Measurements from ENCODE around the gene THAP12.

The THAP12 gene

DNA sequence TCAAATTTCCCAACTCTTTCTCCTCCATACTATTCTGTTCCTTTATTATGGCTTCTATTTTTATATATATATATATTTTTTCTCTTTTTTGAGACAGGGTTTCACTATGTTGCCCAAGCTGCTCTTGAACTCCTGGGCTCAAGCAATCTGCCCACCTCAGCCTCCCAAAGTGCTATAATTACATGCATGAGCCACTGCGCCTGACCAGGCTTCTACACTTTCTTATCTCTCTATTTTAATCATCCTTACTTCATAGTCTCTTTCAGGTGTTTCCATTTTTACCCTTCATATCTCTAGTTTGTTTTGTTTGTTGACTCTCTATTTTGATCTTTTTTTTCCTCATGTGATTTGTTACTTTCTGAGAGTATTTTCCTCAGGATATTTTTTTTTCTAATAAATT is 20.0 kb upstream of the THAP12 start:
- no peak overlapping the region for H3K9ac ChIP-seq (ENCODE audit: low read length)
- no peaks in the 10 kb centered on the region for H3K4me1 ChIP-seq (ENCODE audit: insufficient read depth, low read length)
- no peaks in the 10 kb centered on the region for H3K9me3 ChIP-seq (ENCODE audit: low read length)
- no peaks in the 10 kb centered on the region for H3K27me3 ChIP-seq (ENCODE audit: control insufficient read depth in 1 of 2, insufficient read depth in 2 of 2, low read length in 2 of 2)
- H3K36me3 ChIP-seq (ENCODE audit: insufficient read depth, low read length) = no peaks in the 10 kb centered on the region
- H3K27ac ChIP-seq (ENCODE audit: low read depth, low read length) = no peak overlapping the region
- no peak overlapping the region for H3K4me3 ChIP-seq (ENCODE audit: low read depth in 1 of 2, low read length in 2 of 2)

DNA sequence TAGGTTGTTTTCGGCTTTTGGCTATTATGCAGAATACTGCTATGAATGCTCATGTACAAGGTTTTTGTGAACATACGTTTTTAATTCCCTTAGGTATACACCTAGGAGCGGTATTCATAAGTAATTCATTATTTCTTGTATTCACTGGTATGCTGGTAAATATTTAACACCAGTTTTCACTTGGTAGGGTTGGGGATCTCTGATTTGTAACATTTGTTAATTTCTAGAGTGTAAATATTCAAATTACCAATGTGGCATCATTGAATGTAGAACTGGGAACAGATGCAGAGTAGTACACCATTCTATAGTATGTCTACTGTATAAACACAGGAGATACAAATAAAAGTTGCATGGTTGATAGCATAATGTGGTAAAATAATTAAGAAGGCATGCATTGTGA is 16.5 kb upstream of the THAP12 start:
- no peaks in the 10 kb centered on the region for H3K27me3 ChIP-seq (ENCODE audit: control insufficient read depth in 1 of 2, insufficient read depth in 2 of 2, low read length in 2 of 2)
- H3K27ac ChIP-seq (ENCODE audit: low read depth, low read length) = no peak overlapping the region
- no peaks in the 10 kb centered on the region for H3K36me3 ChIP-seq (ENCODE audit: insufficient read depth, low read length)
- H3K9ac ChIP-seq (ENCODE audit: low read length) = no peak overlapping the region
- H3K9me3 ChIP-seq (ENCODE audit: low read length) = no peaks in the 10 kb centered on the region
- H3K4me1 ChIP-seq (ENCODE audit: insufficient read depth, low read length) = no peaks in the 10 kb centered on the region
- H3K4me3 ChIP-seq (ENCODE audit: low read depth in 1 of 2, low read length in 2 of 2) = no peak overlapping the region

DNA sequence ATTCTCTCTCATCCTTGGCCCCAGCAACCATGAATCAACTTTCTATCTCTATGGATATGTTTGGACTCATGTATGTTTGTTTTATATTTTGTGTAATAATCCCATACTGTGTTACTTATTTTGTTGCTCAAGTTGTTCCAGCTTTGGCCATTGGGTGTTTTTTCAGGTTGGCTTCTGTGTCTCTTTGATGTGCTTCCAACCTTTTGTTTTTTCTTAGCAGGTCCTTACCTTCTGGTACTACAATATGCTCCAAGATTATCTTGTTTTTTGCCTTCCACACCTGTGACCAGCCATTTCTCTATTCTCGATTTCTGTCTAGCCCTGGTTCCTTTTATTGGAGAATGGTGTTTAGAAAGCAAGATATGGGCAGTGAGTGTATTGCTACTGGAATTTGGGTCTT is 14.4 kb upstream of the THAP12 start:
- Histone ChIP-seq H3K36me3 (ENCODE audit: insufficient read depth, low read length) (no peaks in the 10 kb centered on the region), H3K9ac (ENCODE audit: low read length) (no peak overlapping the region), H3K27ac (ENCODE audit: low read depth, low read length) (no peak overlapping the region), H3K27me3 (ENCODE audit: control insufficient read depth in 1 of 2, insufficient read depth in 2 of 2, low read length in 2 of 2) (no peaks in the 10 kb centered on the region), H3K4me1 (ENCODE audit: insufficient read depth, low read length) (peaks cover 7% of the 10 kb centered on the region), H3K9me3 (ENCODE audit: low read length) (no peaks in the 10 kb centered on the region), H3K4me3 (ENCODE audit: low read depth in 1 of 2, low read length in 2 of 2) (no peak overlapping the region)

DNA sequence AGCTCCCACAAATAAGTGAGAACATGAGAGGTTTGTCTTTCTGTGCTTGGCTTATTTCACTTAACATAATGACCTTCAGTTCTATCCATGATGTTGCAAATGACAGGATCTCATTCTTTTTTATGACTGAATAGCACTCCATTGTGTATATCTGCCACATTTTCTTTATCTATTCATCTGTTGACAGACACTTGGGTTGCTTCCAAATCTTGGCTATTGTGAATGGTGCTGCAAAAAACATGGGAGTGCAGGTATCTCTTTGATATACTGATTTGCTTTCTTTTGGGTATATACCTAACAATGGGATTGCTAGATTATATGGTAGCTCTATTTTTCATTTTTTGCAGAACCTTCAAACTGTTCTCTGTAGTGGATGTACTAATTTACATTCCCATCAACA is 13.5 kb upstream of the THAP12 start:
- Histone ChIP-seq H3K4me3 (ENCODE audit: low read depth in 1 of 2, low read length in 2 of 2) (no peak overlapping the region), H3K9ac (ENCODE audit: low read length) (no peak overlapping the region), H3K36me3 (ENCODE audit: insufficient read depth, low read length) (no peaks in the 10 kb centered on the region), H3K27ac (ENCODE audit: low read depth, low read length) (no peak overlapping the region), H3K4me1 (ENCODE audit: insufficient read depth, low read length) (peaks cover 7% of the 10 kb centered on the region), H3K9me3 (ENCODE audit: low read length) (no peaks in the 10 kb centered on the region), H3K27me3 (ENCODE audit: control insufficient read depth in 1 of 2, insufficient read depth in 2 of 2, low read length in 2 of 2) (no peaks in the 10 kb centered on the region)

DNA sequence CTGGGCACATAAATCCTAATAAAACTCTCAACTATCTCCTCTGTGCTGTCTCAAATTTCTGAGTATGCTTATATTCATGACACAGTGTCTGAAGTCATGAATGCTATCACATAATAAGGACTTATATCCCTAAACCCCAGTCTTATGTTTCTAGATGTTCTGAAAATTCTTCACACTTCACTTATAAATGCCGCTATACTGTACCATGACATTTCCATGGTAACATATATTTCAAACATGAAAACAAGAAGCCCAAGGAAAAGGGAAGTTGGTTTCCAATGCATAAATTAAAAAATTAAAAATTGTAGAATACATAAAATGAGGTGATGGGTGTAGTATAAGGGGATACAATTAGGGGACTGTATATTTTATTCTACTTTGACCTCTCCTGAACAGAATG is 11.9 kb upstream of the THAP12 start:
- no peaks in the 10 kb centered on the region for H3K36me3 ChIP-seq (ENCODE audit: insufficient read depth, low read length)
- H3K4me3 ChIP-seq (ENCODE audit: low read depth in 1 of 2, low read length in 2 of 2) = no peak overlapping the region

DNA sequence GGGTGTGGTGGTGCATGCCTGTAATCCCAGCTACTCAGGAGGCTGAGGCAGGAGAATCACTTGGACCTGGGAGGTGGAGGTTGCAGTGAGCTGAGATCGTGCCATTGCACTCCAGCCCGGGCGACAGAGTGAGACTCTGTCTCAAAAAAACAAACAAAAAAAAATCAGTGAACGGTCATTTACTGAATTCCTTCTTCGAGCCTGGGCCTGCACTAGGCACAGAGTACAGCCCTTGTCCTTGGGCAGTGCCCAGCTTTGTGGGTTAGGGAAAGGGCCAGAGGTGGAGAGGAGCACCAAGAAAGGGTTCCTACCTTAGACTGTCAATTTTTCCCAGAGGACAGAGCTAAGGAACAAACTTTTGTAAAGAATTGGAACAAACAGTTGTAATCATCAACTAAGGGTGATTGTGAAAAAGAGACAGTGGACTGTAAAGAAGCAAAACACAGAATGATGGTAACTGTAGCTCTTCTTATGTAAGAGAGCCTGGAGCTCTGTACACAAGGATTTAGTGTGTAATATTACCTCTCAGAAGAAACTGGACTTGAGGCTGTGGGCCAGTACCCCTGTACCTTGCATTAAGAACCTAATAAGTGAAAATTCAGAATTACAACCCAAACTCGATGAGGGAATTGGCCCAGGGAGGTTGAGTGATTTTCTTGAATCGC is 11.0 kb upstream of the THAP12 start:
- no peak overlapping the region for H3K4me3 ChIP-seq (ENCODE audit: low read depth in 1 of 2, low read length in 2 of 2)
- no peaks in the 10 kb centered on the region for H3K36me3 ChIP-seq (ENCODE audit: insufficient read depth, low read length)
- no peak overlapping the region for H3K9ac ChIP-seq (ENCODE audit: low read length)
- H3K4me1 ChIP-seq (ENCODE audit: insufficient read depth, low read length) = peaks cover 7% of the 10 kb centered on the region
- no peak overlapping the region for H3K27ac ChIP-seq (ENCODE audit: low read depth, low read length)
- no peaks in the 10 kb centered on the region for H3K9me3 ChIP-seq (ENCODE audit: low read length)
- H3K27me3 ChIP-seq (ENCODE audit: control insufficient read depth in 1 of 2, insufficient read depth in 2 of 2, low read length in 2 of 2) = no peaks in the 10 kb centered on the region

More for the DNA sequence above, 11.9 kb upstream of the THAP12 start:
- no peak overlapping the region for H3K9ac ChIP-seq (ENCODE audit: low read length)
- no peak overlapping the region for H3K27ac ChIP-seq (ENCODE audit: low read depth, low read length)
- no peaks in the 10 kb centered on the region for H3K27me3 ChIP-seq (ENCODE audit: control insufficient read depth in 1 of 2, insufficient read depth in 2 of 2, low read length in 2 of 2)
- H3K9me3 ChIP-seq (ENCODE audit: low read length) = no peaks in the 10 kb centered on the region
- peaks cover 7% of the 10 kb centered on the region for H3K4me1 ChIP-seq (ENCODE audit: insufficient read depth, low read length)

DNA sequence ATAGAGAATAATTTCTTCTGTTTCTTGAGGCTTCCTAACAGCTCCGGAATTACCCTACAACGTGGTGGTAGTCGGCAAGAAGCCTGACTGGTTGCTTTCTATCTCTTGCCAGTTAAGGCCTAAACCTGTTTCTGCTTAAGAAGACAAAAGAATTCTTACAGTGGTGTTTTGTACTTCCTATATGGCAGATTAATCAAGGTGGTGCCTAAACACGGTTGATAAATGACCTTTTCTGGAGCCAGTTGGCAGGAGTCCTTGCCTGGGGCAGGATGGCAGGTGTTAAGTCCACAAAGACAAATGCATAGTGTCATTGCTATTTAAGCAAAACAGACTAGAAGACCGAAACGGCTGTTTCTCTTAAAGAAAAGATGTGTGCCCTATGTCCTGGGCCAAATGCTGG is 10.1 kb upstream of the THAP12 start:
- Histone ChIP-seq H3K4me1 (ENCODE audit: insufficient read depth, low read length) (peaks cover 7% of the 10 kb centered on the region), H3K36me3 (ENCODE audit: insufficient read depth, low read length) (no peaks in the 10 kb centered on the region), H3K9ac (ENCODE audit: low read length) (no peak overlapping the region), H3K27me3 (ENCODE audit: control insufficient read depth in 1 of 2, insufficient read depth in 2 of 2, low read length in 2 of 2) (no peaks in the 10 kb centered on the region), H3K4me3 (ENCODE audit: low read depth in 1 of 2, low read length in 2 of 2) (no peak overlapping the region), H3K9me3 (ENCODE audit: low read length) (no peaks in the 10 kb centered on the region), H3K27ac (ENCODE audit: low read depth, low read length) (no peak overlapping the region)

DNA sequence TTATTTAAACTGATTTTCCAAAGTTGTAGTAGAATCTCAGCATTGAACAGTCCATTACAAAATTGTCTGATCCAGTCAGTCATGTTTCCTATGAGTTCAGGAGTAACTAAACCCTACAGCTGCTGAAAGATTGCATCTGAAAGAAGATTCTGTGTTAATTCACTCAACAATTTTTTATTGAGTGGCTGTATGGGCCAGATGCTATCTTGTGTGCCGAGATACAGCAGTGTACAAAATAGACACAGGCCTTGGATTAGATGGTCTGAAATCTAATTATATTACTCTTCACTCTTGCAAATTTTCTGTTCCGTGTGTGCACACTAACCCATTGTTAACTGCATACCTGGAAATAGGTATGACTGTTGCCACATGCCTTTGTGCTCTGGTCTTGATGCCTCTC is 7.5 kb upstream of the THAP12 start:
- Histone ChIP-seq H3K27ac (ENCODE audit: low read depth, low read length) (no peak overlapping the region), H3K4me3 (ENCODE audit: low read depth in 1 of 2, low read length in 2 of 2) (no peak overlapping the region), H3K27me3 (ENCODE audit: control insufficient read depth in 1 of 2, insufficient read depth in 2 of 2, low read length in 2 of 2) (no peaks in the 10 kb centered on the region), H3K36me3 (ENCODE audit: insufficient read depth, low read length) (no peaks in the 10 kb centered on the region), H3K9ac (ENCODE audit: low read length) (no peak overlapping the region), H3K4me1 (ENCODE audit: insufficient read depth, low read length) (peaks cover 7% of the 10 kb centered on the region), H3K9me3 (ENCODE audit: low read length) (no peaks in the 10 kb centered on the region)

DNA sequence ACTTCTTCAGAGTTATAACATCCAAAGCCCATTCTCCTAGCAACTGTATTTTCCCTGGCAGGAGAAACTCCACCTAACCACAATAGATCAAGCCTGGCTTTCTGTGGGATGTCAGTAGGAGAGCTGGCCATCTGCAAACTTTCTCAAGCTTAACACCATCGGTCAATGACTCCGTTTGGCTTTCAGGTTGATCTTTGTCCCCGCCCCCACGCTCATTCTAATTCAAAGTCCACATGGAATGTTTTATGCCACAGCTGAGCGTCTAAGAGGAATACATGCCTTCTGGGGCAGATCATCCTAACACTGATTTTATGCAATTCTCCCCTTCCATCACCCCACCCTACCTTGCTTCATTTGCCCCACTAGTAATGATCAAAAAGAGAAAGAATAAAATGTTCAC is 5.0 kb upstream of the THAP12 start:
- Histone ChIP-seq H3K4me3 (ENCODE audit: low read depth in 1 of 2, low read length in 2 of 2) (no peak overlapping the region), H3K4me1 (ENCODE audit: insufficient read depth, low read length) (peaks cover 18% of the 10 kb centered on the region), H3K36me3 (ENCODE audit: insufficient read depth, low read length) (no peaks in the 10 kb centered on the region), H3K27me3 (ENCODE audit: control insufficient read depth in 1 of 2, insufficient read depth in 2 of 2, low read length in 2 of 2) (no peaks in the 10 kb centered on the region), H3K9me3 (ENCODE audit: low read length) (no peaks in the 10 kb centered on the region), H3K9ac (ENCODE audit: low read length) (no peak overlapping the region), H3K27ac (ENCODE audit: low read depth, low read length) (no peak overlapping the region)

DNA sequence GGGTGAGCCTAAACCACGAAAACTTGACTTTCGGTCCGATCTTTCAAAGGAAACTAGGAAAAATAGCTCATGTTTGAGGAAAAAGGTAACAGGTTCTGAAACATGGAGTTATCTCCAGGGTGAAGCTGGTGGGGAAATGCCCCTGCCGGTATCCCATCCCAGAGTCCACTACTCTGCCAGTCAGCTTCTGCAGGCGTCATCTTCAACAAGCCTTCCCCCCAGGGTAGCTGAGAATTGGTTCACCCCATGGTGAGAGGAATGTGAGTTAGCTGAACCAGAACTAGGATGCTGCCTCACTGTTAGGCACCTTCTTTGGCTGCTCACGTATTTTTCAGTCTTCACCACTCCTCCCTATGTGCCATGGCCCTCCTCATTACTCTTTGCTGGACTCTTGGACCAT is 1.3 kb upstream of the THAP12 start:
- H3K4me3 ChIP-seq (ENCODE audit: low read depth in 1 of 2, low read length in 2 of 2) = peak overlapping the region in 1 of 2 donors; percentile 88
- H3K27me3 ChIP-seq (ENCODE audit: control insufficient read depth in 1 of 2, insufficient read depth in 2 of 2, low read length in 2 of 2) = no peaks in the 10 kb centered on the region
- no peaks in the 10 kb centered on the region for H3K9me3 ChIP-seq (ENCODE audit: low read length)
- no peak overlapping the region for H3K27ac ChIP-seq (ENCODE audit: low read depth, low read length)
- peaks cover 28% of the 10 kb centered on the region for H3K4me1 ChIP-seq (ENCODE audit: insufficient read depth, low read length)
- peak overlapping the region; percentile 44 for H3K9ac ChIP-seq (ENCODE audit: low read length)
- H3K36me3 ChIP-seq (ENCODE audit: insufficient read depth, low read length) = no peaks in the 10 kb centered on the region

DNA sequence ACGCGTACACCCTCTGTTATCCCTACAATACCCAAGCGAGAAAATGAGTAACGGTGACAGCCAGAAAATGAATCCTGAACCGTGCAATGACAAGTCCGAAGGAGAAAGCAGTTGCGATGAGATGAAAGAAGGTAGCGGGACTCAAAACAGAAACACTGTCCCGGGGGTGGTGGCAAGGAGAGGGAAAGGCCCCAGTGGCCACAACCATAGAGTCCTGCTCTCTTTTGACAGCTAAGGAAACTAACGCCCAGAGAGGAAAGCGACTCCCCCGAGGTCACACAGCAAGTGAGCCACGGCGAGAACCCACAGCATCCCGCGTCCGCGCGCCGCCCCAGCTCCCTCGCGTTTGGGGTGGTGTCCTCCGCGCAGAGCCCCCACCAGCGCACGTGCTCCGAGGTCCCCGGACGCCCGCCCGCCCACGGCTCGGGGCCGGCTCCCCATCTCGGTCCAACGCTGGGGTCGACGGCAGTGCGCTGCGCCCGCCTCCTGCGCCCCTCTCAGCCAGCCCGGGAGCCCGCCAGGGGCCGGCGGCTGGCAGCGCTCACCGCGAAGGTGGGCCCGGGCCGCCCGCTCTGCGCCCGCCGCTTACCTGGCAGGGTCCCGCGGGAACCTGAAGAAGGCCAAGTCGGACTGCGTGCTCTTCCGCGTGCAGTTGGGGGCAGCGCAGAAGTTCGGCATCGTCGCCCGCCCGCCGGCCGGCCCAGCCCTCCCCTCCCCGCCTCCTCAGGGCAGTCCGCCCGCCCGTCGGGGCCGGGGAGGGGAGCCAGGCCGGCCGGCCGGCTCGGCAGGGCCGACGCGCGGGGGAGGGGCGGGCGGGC is 564 bp downstream of the THAP12 start:
- Histone ChIP-seq H3K27ac (ENCODE audit: low read depth, low read length) (peak overlapping the region; percentile 76), H3K36me3 (ENCODE audit: insufficient read depth, low read length) (no peaks in the 10 kb centered on the region), H3K27me3 (ENCODE audit: control insufficient read depth in 1 of 2, insufficient read depth in 2 of 2, low read length in 2 of 2) (no peaks in the 10 kb centered on the region), H3K9ac (ENCODE audit: low read length) (peak overlapping the region; percentile 50), H3K4me1 (ENCODE audit: insufficient read depth, low read length) (peaks cover 28% of the 10 kb centered on the region), H3K9me3 (ENCODE audit: low read length) (no peaks in the 10 kb centered on the region), H3K4me3 (ENCODE audit: low read depth in 1 of 2, low read length in 2 of 2) (peak overlapping the region; percentile 52 to 82)

DNA sequence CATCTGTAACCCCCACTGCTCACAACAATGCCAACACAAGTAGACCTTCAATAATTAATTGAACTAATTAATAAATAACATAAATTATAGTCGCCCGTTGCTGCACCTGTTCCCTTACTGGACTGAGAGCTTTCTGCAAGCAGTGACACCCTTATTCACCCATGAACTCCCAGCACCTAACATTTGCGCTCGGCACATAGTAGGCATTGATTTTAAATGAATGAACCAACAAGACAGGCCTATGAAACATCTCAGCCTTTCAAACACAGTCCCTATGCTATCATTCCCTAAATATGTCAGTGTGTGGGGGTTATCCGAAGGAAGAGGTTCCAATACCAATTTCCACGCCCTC is 1.1 kb downstream of the THAP12 start:
- H3K9me3 ChIP-seq (ENCODE audit: low read length) = no peaks in the 10 kb centered on the region
- no peaks in the 10 kb centered on the region for H3K36me3 ChIP-seq (ENCODE audit: insufficient read depth, low read length)
- no peaks in the 10 kb centered on the region for H3K27me3 ChIP-seq (ENCODE audit: control insufficient read depth in 1 of 2, insufficient read depth in 2 of 2, low read length in 2 of 2)
- H3K27ac ChIP-seq (ENCODE audit: low read depth, low read length) = no peak overlapping the region
- peaks cover 28% of the 10 kb centered on the region for H3K4me1 ChIP-seq (ENCODE audit: insufficient read depth, low read length)
- H3K4me3 ChIP-seq (ENCODE audit: low read depth in 1 of 2, low read length in 2 of 2) = peak overlapping the region; percentile 52 to 82
- H3K9ac ChIP-seq (ENCODE audit: low read length) = peak overlapping the region; percentile 50
